Measurements from ENCODE around the gene FRMD5. TPM values are rescaled to one million over a fixed set of nuclear protein-coding genes. Genes with fewer than 3 reads are reported as not detected.
"Not testable (repeated sequence)": the region's sequence is repeated elsewhere in the genome, so short reads cannot be mapped to it uniquely, and the experiment has no call there.

FRMD5 gene
- total RNA-seq, 4 donors from 2014 or later: 0.24 to 0.94 (median 0.67) TPM; not detected in 1

DNA sequence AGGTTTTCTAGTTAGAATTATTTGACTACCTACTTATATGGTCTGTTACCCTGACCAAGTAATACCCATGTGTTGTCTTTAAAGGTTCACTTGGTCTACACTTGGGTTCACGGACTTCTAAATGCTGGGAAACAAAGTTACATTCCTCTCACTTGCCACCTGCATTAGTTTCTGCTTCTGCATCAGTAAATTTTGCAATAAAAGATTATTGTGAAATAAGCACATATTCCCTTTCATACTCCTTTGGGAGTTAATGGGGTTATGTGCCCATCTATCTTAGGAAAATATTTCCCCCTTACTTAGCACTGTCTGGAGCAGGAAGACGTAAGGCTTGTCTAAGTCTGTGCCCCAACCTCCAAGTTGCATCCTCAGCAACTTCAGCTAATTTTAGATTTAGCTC lies 160.7 kb downstream of the FRMD5 start:
- TF ChIP-seq POLR2A (IDR thresholded peaks at IDR 0.05): no peak
- peaks cover 20 to 34% of the 10 kb centered on the region in 2 donors for H3K4me1 ChIP-seq
- H3K4me3 ChIP-seq (replicated peaks in 1 of 3): no peak overlapping the region
- H3K36me3 ChIP-seq: no peaks in the 10 kb centered on the region
- no peaks in the 10 kb centered on the region for H3K9me3 ChIP-seq
- DNase-seq: no peak
- no peaks in the 10 kb centered on the region for H3K27me3 ChIP-seq
- WGBS, 2 donors: 51 to 58% methylated on average over 2 of the region's 2 CpGs
- intact Hi-C loops (cut with DNase I): no loop called here
- peak overlapping the region; percentile 44 to 78 (median 76) for H3K27ac ChIP-seq

GRCh38 chr15:44033894-44034293 lies 161.2 kb downstream of the FRMD5 start:
- Histone ChIP-seq H3K36me3 (no peaks in the 10 kb centered on the region), H3K4me1 (peaks cover 18 to 31% of the 10 kb centered on the region in 2 donors), H3K27me3 (no peaks in the 10 kb centered on the region), H3K9me3 (no peaks in the 10 kb centered on the region), H3K27ac (peak overlapping the region; percentile 44 to 78 (median 76)), H3K4me3 (replicated peaks in 1 of 3) (no peak overlapping the region)
- DNase-seq: peak; percentile 84 to 91
- 89 to 97% methylated on average over 1 of the region's 1 CpG for WGBS, 2 donors
- intact Hi-C loops (cut with DNase I): no loop called here
- TF ChIP-seq, protein P1, sequence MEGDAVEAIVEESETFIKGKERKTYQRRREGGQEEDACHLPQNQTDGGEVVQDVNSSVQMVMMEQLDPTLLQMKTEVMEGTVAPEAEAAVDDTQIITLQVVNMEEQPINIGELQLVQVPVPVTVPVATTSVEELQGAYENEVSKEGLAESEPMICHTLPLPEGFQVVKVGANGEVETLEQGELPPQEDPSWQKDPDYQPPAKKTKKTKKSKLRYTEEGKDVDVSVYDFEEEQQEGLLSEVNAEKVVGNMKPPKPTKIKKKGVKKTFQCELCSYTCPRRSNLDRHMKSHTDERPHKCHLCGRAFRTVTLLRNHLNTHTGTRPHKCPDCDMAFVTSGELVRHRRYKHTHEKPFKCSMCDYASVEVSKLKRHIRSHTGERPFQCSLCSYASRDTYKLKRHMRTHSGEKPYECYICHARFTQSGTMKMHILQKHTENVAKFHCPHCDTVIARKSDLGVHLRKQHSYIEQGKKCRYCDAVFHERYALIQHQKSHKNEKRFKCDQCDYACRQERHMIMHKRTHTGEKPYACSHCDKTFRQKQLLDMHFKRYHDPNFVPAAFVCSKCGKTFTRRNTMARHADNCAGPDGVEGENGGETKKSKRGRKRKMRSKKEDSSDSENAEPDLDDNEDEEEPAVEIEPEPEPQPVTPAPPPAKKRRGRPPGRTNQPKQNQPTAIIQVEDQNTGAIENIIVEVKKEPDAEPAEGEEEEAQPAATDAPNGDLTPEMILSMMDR (IDR thresholded peaks at IDR 0.05): no peak
- TF ChIP-seq POLR2A (IDR thresholded peaks at IDR 0.05): no peak

DNA sequence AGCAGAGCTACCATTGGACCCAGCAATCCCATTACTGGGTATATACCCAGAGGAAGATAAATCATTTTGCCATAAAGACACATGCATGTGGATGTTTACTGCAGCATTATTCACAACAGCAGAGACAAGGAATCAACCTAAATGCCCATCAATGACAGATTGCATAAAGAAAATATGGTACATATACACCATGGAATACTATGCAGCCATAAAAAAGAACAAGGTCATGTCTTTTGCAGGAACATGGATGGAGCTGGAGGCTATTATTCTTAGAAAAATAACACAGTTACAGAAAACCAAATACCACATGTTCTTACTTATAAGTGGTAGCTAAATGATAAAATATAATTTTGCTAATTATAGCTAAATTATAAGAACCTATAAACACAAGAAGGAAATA lies 162.3 kb downstream of the FRMD5 start:
- intact Hi-C loops (cut with DNase I); H3K36me3 ChIP-seq; H3K9me3 ChIP-seq; H3K27me3 ChIP-seq; DNase-seq; H3K4me3 ChIP-seq (replicated peaks in 1 of 3): not testable (repeated sequence)
- Histone ChIP-seq H3K4me1 (peaks cover 24 to 36% of the 10 kb centered on the region in 2 donors), H3K27ac (peak overlapping the region in 2 of 3 donors; percentile 76 to 78)

GRCh38 chr15:44029940-44030568 lies 165.0 kb downstream of the FRMD5 start:
- 77 to 79% methylated on average over 2 of the region's 2 CpGs for WGBS, 2 donors
- H3K4me3 ChIP-seq (replicated peaks in 1 of 3): no peak overlapping the region
- H3K4me1 ChIP-seq: peaks cover 17 to 25% of the 10 kb centered on the region in 2 donors
- TF ChIP-seq POLR2A (IDR thresholded peaks at IDR 0.05): no peak
- TF ChIP-seq, protein P1 (IDR thresholded peaks at IDR 0.05): no peak
- intact Hi-C loops (cut with DNase I): no loop called here
- no peaks in the 10 kb centered on the region for H3K36me3 ChIP-seq
- no peaks in the 10 kb centered on the region for H3K27me3 ChIP-seq
- no peak overlapping the region for H3K27ac ChIP-seq
- H3K9me3 ChIP-seq: no peaks in the 10 kb centered on the region
- DNase-seq: no peak

GRCh38 chr15:44029003-44029402 lies 166.1 kb downstream of the FRMD5 start:
- peak; percentile 12 to 18 for DNase-seq
- Histone ChIP-seq H3K4me1 (peaks cover 10 to 14% of the 10 kb centered on the region in 2 donors), H3K27me3 (no peaks in the 10 kb centered on the region), H3K4me3 (replicated peaks in 1 of 3) (no peak overlapping the region), H3K9me3 (no peaks in the 10 kb centered on the region), H3K27ac (no peak overlapping the region), H3K36me3 (no peaks in the 10 kb centered on the region)
- intact Hi-C loops (cut with DNase I): no loop called here
- 71 to 88% methylated on average over 2 of the region's 2 CpGs for WGBS, 2 donors
- TF ChIP-seq, protein P1 (IDR thresholded peaks at IDR 0.05): no peak
- TF ChIP-seq POLR2A (IDR thresholded peaks at IDR 0.05): no peak

DNA sequence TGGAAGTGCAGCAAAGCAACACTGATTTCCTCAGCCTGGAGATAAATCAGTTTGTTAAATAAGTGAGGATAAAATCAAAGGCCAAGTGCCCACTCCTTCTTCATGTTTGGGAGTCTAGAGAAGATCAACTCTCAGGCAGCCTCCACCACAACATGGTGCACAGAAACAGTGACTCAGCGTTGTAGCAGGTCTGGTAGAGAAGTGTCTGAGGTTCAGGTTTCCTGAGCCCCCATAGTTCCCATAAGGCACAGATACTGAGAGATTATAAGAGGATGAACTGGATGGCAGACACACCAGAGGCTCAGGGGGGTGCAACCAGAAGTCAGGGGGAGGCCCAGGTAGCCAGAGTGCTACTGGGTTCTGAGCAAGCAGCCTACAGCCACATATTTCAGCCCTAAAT lies 166.7 kb downstream of the FRMD5 start:
- Histone ChIP-seq H3K27me3 (no peaks in the 10 kb centered on the region), H3K36me3 (no peaks in the 10 kb centered on the region), H3K4me3 (replicated peaks in 1 of 3) (no peak overlapping the region), H3K27ac (peak overlapping the region in 2 of 3 donors; percentile 20 to 41), H3K9me3 (no peaks in the 10 kb centered on the region), H3K4me1 (peaks cover 9 to 10% of the 10 kb centered on the region in 2 donors)
- intact Hi-C loops (cut with DNase I): no loop called here
- TF ChIP-seq, protein P1 (IDR thresholded peaks at IDR 0.05): no peak
- no peak for DNase-seq
- 94 to 100% methylated on average over 1 of the region's 1 CpG for WGBS, 2 donors
